Panc1 (cell line): ENCODE data around the gene MAP2K5.

Experiments used
- CTCF ChIP-seq: fragments of 450-650 bp; IDR thresholded peaks from 2 replicates; pipeline ENCODE4 v1.5.1; 2017; ENCODE audit warnings: mild to moderate bottlenecking
- POLR2AphosphoS5 ChIP-seq: IDR thresholded peaks from 2 replicates; pipeline ENCODE4 v1.6.1; 2012; ENCODE audit warnings: mild to moderate bottlenecking, low read depth, low read length, moderate library complexity
- REST ChIP-seq, 2 experiments: IDR thresholded peaks; 2 replicates each; pipeline ENCODE4 v1.6.1; 2011 to 2012; ENCODE audit warnings: low read depth in 2 of 2, control low read depth in 1 of 2, low read length in 1 of 2, mild to moderate bottlenecking in 1 of 2, moderate library complexity in 1 of 2; ENCODE audit not compliant: insufficient read depth in 1 of 2
- TCF7L2 ChIP-seq: IDR thresholded peaks from 2 replicates; pipeline ENCODE4 v1.6.1; 2011; ENCODE audit warnings: mild to moderate bottlenecking, low read depth, low read length, inconsistent platforms

GRCh38 chr15:67743558-67743957, 201.1 kb downstream of the MAP2K5 start:
- TF ChIP-seq CTCF, result no peak
- no peak for TF ChIP-seq TCF7L2
- TF ChIP-seq POLR2AphosphoS5, result no peak
- no peak for TF ChIP-seq REST (IDR thresholded peaks at IDR 0.05; ENCODE audit: insufficient read depth in 1 of 2, low read depth in 2 of 2, low read length in 1 of 2)
